HepG2 (cell line): ENCODE measurements around the gene PTPRM. TPM values are rescaled to one million over a fixed set of nuclear protein-coding genes. Genes with fewer than 3 reads are reported as not detected.

Experiments used
- CHD2 ChIP-seq: IDR thresholded peaks from 2 replicates; pipeline ENCODE4 v1.6.1; 2011; ENCODE audit warnings: low read depth, low read length, improper control_type of control experiment
- ELF1 ChIP-seq: sonication (generic); formaldehyde crosslinking; IDR thresholded peaks from 2 replicates; pipeline ENCODE4 v1.4.0; 2020; ENCODE audit warnings: missing genetic modification reagents
- GMEB1 ChIP-seq: sonication (generic); formaldehyde crosslinking; IDR thresholded peaks from 2 replicates; pipeline ENCODE4 v1.5.1; 2020; ENCODE audit warnings: missing genetic modification reagents, mild to moderate bottlenecking, borderline replicate concordance
- LCORL ChIP-seq, 2 experiments: fragments of 450-650 bp in 1 of 2; sonication (generic) in 1 of 2; formaldehyde crosslinking in 1 of 2; IDR thresholded peaks; 2 replicates each; pipeline versions ENCODE4 v1.5.0 to v1.6.1; 2017 to 2020; ENCODE audit warnings: antibody characterized with exemption in 1 of 2, missing genetic modification reagents in 1 of 2
- MEIS2 ChIP-seq: sonication (generic); formaldehyde crosslinking; IDR thresholded peaks from 2 replicates; pipeline ENCODE4 v1.9.0; 2021; ENCODE audit warnings: mild to moderate bottlenecking, missing genetic modification reagents
- MLX ChIP-seq: IDR thresholded peaks from 2 replicates; pipeline ENCODE4 v1.6.1; 2016
- MTF1 ChIP-seq: sonication (generic); formaldehyde crosslinking; IDR thresholded peaks from 2 replicates; pipeline ENCODE4 v1.5.0; 2020; ENCODE audit warnings: missing genetic modification reagents
- MZF1 ChIP-seq: sonication (generic); formaldehyde crosslinking; IDR thresholded peaks from 2 replicates; pipeline ENCODE4 v1.8.1; 2023; ENCODE audit warnings: mild to moderate bottlenecking, missing genetic modification reagents, borderline replicate concordance
- PRDM4 ChIP-seq: sonication (generic); formaldehyde crosslinking; IDR thresholded peaks from 2 replicates; pipeline ENCODE4 v1.9.0; 2021; ENCODE audit warnings: missing genetic modification reagents, borderline replicate concordance
- RNF219 ChIP-seq: sonication (generic); formaldehyde crosslinking; IDR thresholded peaks from 2 replicates; pipeline ENCODE4 v1.5.0; 2020; ENCODE audit warnings: mild to moderate bottlenecking, missing genetic modification reagents
- SALL1 ChIP-seq: sonication (generic); formaldehyde crosslinking; IDR thresholded peaks from 2 replicates; pipeline ENCODE4 v1.8.0; 2022; ENCODE audit warnings: mild to moderate bottlenecking, missing genetic modification reagents
- SAP130 ChIP-seq: IDR thresholded peaks from 2 replicates; pipeline ENCODE4 v1.6.1; 2016; ENCODE audit warnings: low read depth
- SIN3B ChIP-seq: fragments of 150-350 bp; IDR thresholded peaks from 2 replicates; pipeline ENCODE4 v1.6.1; 2014; ENCODE audit warnings: low read length
- SKI ChIP-seq: fragments of 450-650 bp; IDR thresholded peaks from one replicate; pipeline ENCODE4 v1.6.1; 2018; ENCODE audit warnings: mild to moderate bottlenecking; ENCODE audit not compliant: partially characterized antibody
- TBL1XR1 ChIP-seq: fragments of 150-350 bp; IDR thresholded peaks from 2 replicates; pipeline ENCODE4 v1.6.1; 2014; ENCODE audit warnings: borderline replicate concordance, low read length; ENCODE audit not compliant: partially characterized antibody
- ZBTB20 ChIP-seq: sonication (generic); formaldehyde crosslinking; IDR thresholded peaks from 2 replicates; pipeline ENCODE4 v1.8.1; 2023; ENCODE audit warnings: missing genetic modification reagents, low read depth, mild to moderate bottlenecking, borderline replicate concordance
- ZBTB25 ChIP-seq: IDR thresholded peaks from 2 replicates; pipeline ENCODE4 v1.6.1; 2018; ENCODE audit warnings: missing genetic modification reagents
- ZFP1 ChIP-seq: IDR thresholded peaks from 2 replicates; pipeline ENCODE4 v1.6.1; 2016
- ZFP90 ChIP-seq: sonication (generic); formaldehyde crosslinking; IDR thresholded peaks from 2 replicates; pipeline ENCODE4 v1.8.0; 2022; ENCODE audit warnings: missing genetic modification reagents, mild to moderate bottlenecking, inconsistent platforms, borderline replicate concordance
- ZNF180 ChIP-seq: sonication (generic); formaldehyde crosslinking; IDR thresholded peaks from 2 replicates; pipeline ENCODE4 v1.4.0; 2020; ENCODE audit warnings: low read depth, missing genetic modification reagents, borderline replicate concordance
- ZNF430 ChIP-seq: sonication (generic); formaldehyde crosslinking; IDR thresholded peaks from 2 replicates; pipeline ENCODE4 v1.9.0; 2021; ENCODE audit warnings: mild to moderate bottlenecking, missing genetic modification reagents
- ZNF576 ChIP-seq: sonication (generic); formaldehyde crosslinking; IDR thresholded peaks from 2 replicates; pipeline ENCODE4 v1.4.0; 2020; ENCODE audit warnings: mild to moderate bottlenecking, missing genetic modification reagents
- ZNF776 ChIP-seq: sonication (generic); formaldehyde crosslinking; IDR thresholded peaks from 2 replicates; pipeline ENCODE4 v1.4.0; 2020; ENCODE audit warnings: mild to moderate bottlenecking, missing genetic modification reagents
- polyA plus RNA-seq, 8 experiments: library from polyadenylated mRNA; depleted of rRNA in 3 of 8; stranded (reverse) in 7 of 8; unstranded in 1 of 8; fragments of >200 nt; fragmentation: Illumina TruSeq in 4 of 8; extraction: Trizol in 4 of 8; gene quantifications; 2 replicates each; pipeline versions ENCODE4 v1.2.1 to v1.2.3, GENCODE V29; 2011 to 2016; ENCODE audit warnings: low read depth in 4 of 8, missing spikeins in 1 of 8, mixed read lengths in 1 of 8; ENCODE audit not compliant: insufficient read depth in 1 of 8
- total RNA-seq, 5 experiments: library from RNA; depleted of rRNA; stranded (reverse); fragments of >200 nt; fragmentation: Illumina TruSeq; extraction: Trizol; gene quantifications; 2 replicates each; pipeline ENCODE4 v1.2.3, GENCODE V29; 2016; ENCODE audit warnings: low read depth in 1 of 5

The PTPRM gene
- total and polyA plus RNA-seq, 2 of the 13 experiments (the other 11 are each of a cell fraction or from before 2014, with no cell fraction given), result 12.6 to 108 TPM

GRCh38 chr18:7754725-7755181 lies 187.6 kb downstream of the PTPRM start (continued):
- TF ChIP-seq ZNF576 (CRISPR knock-in tag), result no peak
- TF ChIP-seq MLX (CRISPR knock-in tag), result no peak
- TF ChIP-seq ZNF180, result no peak
- TF ChIP-seq PRDM4 (CRISPR knock-in tag), result no peak
- peak; percentile 35; the same call in 1 of the 2 replicates for TF ChIP-seq ZBTB20 (CRISPR knock-in tag)
- TF ChIP-seq ZNF430 (CRISPR knock-in tag), result no peak; the same call in 1 of the 2 replicates
- TF ChIP-seq RNF219, result no peak
- TF ChIP-seq MZF1 (CRISPR knock-in tag), result no peak
- no peak for TF ChIP-seq LCORL (IDR thresholded peaks at IDR 0.05)
- peak; percentile 54; the same call in 1 of the 2 replicates for TF ChIP-seq LCORL (CRISPR knock-in tag; IDR thresholded peaks at IDR 0.05)
- TF ChIP-seq ZNF776, result no peak
- 0 out of 2 replicates have a peak, but pooled peaks have one; percentile 16 for TF ChIP-seq GMEB1 (CRISPR knock-in tag)
- no peak for TF ChIP-seq ZBTB25
- TF ChIP-seq CHD2, result no peak
- no peak for TF ChIP-seq ELF1
- peak; percentile 83 for TF ChIP-seq SKI
- TF ChIP-seq TBL1XR1, result peak; percentile 8
- TF ChIP-seq ZFP90 (CRISPR knock-in tag), result no peak
- peak; percentile 78 for TF ChIP-seq SAP130
- TF ChIP-seq MEIS2 (CRISPR knock-in tag), result no peak
- TF ChIP-seq SIN3B, result 0 out of 2 replicates have a peak, but pooled peaks have one; percentile 29
- TF ChIP-seq MTF1 (CRISPR knock-in tag), result no peak
- TF ChIP-seq ZFP1 (CRISPR knock-in tag), result no peak
- TF ChIP-seq SALL1, result peak; percentile 90
